Measurements from ENCODE around the gene UGT2B11.
"Not testable (repeated sequence)": the region's sequence is repeated elsewhere in the genome, so short reads cannot be mapped to it uniquely, and the experiment has no call there.

The UGT2B11 gene

GRCh38 chr4:69169171-69169570 is 45.4 kb downstream of the UGT2B11 start:
- not testable (repeated sequence) for DNase-seq

- DNase-seq = no peak
These were observed 47.2 kb downstream of the UGT2B11 start for GRCh38 chr4:69167300-69167699.

GRCh38 chr4:69166376-69166775 is 48.2 kb downstream of the UGT2B11 start:
- DNase-seq = not testable (repeated sequence)

- DNase-seq = not testable (repeated sequence)
These were observed 48.8 kb downstream of the UGT2B11 start for GRCh38 chr4:69165707-69166106.

GRCh38 chr4:69156913-69157312 is 57.6 kb downstream of the UGT2B11 start:
- no peak for DNase-seq

- no peak for DNase-seq
These were observed 60.5 kb downstream of the UGT2B11 start for GRCh38 chr4:69154021-69154420.
